Kidney (tissue), 14 donors: Measurements from ENCODE around the gene PRR29. TPM values are rescaled to one million over a fixed set of nuclear protein-coding genes. Genes with fewer than 3 reads are reported as not detected.

Experiments used
- DNase-seq, 5 donors: peaks; one replicate each; pipeline ENCODE4 v3.0.0-alpha.2; 2013 to 2020
- FAIRE-seq: peaks from 2 replicates; lab custom pipeline; 2012; peaks lifted over from hg19 to GRCh38; lab: Jason Lieb, UNC
- H3K27ac ChIP-seq, 2 donors: one replicate each; pipeline ENCODE4 v1.7.0; 2013; ENCODE audit warnings: low read depth in 2 of 2, low read length in 2 of 2, inconsistent platforms in 1 of 2
- H3K27me3 ChIP-seq: one replicate; pipeline ENCODE4 v1.7.1; 2013; ENCODE audit warnings: low read length, inconsistent platforms; ENCODE audit not compliant: control insufficient read depth, insufficient read depth
- H3K36me3 ChIP-seq, 3 donors: one replicate each; pipeline versions ENCODE4 v1.7.0 to v1.7.1; 2013; ENCODE audit warnings: low read length in 3 of 3, control low read depth in 1 of 3, inconsistent platforms in 1 of 3; ENCODE audit not compliant: insufficient read depth in 3 of 3, control insufficient read depth in 2 of 3
- H3K4me1 ChIP-seq, 3 donors: one replicate each; pipeline versions ENCODE4 v1.7.0 to v1.7.1; 2013; ENCODE audit warnings: low read length in 3 of 3, inconsistent platforms in 1 of 3, low read depth in 1 of 3; ENCODE audit not compliant: control insufficient read depth in 2 of 3, insufficient read depth in 2 of 3
- H3K4me3 ChIP-seq, 3 donors: one replicate each; pipeline versions ENCODE4 v1.7.0 to v1.8.1; 2013; ENCODE audit warnings: low read length in 3 of 3, control low read depth in 1 of 3, inconsistent platforms in 1 of 3
- H3K9ac ChIP-seq, 3 donors: one replicate each; pipeline versions ENCODE4 v1.7.0 to v1.7.1; 2013; ENCODE audit warnings: low read length in 3 of 3, control low read depth in 1 of 3, inconsistent platforms in 1 of 3
- H3K9me3 ChIP-seq, 3 donors: one replicate each; pipeline versions ENCODE4 v1.7.0 to v1.7.1; 2013; ENCODE audit warnings: low read length in 3 of 3, control low read depth in 1 of 3, inconsistent platforms in 1 of 3; ENCODE audit not compliant: control insufficient read depth in 2 of 3, insufficient read depth in 1 of 3
- intact Hi-C: fragments of 100-400 bp; cut with DNase I; formaldehyde crosslinking; loops from one replicate; pipeline ENCODE4 v1.11.1; 2022
- polyA plus RNA-seq: library from polyadenylated mRNA; stranded (reverse); fragments of 350-450 nt; fragmentation: Illumina TruSeq; extraction: RNeasy Lipid Tissue Mini Kit (QIAGEN cat#74804); gene quantifications from one replicate; pipeline ENCODE4 v1.2.3, GENCODE V29; 2014; ENCODE audit warnings: low read depth, low replicate concordance; ENCODE audit not compliant: insufficient read depth
- total RNA-seq: library from RNA; stranded (reverse); fragmentation: NEBNext Ultra II Directional; extraction: Animal tissue kit (Norgen Biotek cat#: 25700); gene quantifications from one replicate; pipeline ENCODE4 v1.2.1, GENCODE V29; 2021
- TF ChIP-seq, protein P1 (sequence below): IDR thresholded peaks from 3 replicates; pipeline ENCODE4 v1.5.1; 2012; ENCODE audit warnings: mild to moderate bottlenecking, moderate library complexity, borderline replicate concordance; ENCODE audit not compliant: insufficient read depth; ENCODE audit errors: extremely low read depth
- donor health status: control.
- donor health status: control.
- donor health status: control.
- donor health status: control.
- donor health status: control.
- donor health status: DM: yes; HTN: yes; CAD: no.
- donor health status: Normal renal cell carcinoma (clear cell type).

The PRR29 gene
- total and polyA plus RNA-seq, 2 donors from 2014 or later = 1.2 to 4.4 TPM

DNA sequence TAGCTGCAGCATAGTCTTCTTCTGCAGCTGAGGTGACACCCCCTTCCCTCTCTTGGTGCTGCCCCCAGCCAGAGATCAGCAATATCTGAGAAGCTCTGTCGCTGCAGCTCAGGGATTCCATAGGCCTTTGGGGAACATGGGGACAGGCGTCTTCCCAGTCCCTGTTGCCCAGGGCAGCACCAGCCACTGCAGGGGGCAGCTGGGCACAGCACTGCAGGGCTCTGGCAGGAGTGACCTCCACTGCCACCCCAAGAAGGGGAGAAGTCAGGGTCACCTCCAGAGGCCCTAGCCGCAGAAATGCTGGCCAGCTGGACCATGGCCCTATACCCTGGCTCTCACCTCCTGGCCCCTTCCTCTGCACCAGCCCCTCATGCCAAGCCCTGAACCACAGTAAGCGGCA, 42.4 kb upstream of the PRR29 start:
- Histone ChIP-seq H3K27ac (no peak overlapping the region), H3K36me3 (no peaks in the 10 kb centered on the region), H3K9me3 (no peaks in the 10 kb centered on the region), H3K27me3 (no peaks in the 10 kb centered on the region), H3K4me3 (no peak overlapping the region), H3K9ac (no peak overlapping the region), H3K4me1 (no peaks in the 10 kb centered on the region)
- intact Hi-C loops = no loop called here
- DNase-seq = no peak
- TF ChIP-seq, protein P1, sequence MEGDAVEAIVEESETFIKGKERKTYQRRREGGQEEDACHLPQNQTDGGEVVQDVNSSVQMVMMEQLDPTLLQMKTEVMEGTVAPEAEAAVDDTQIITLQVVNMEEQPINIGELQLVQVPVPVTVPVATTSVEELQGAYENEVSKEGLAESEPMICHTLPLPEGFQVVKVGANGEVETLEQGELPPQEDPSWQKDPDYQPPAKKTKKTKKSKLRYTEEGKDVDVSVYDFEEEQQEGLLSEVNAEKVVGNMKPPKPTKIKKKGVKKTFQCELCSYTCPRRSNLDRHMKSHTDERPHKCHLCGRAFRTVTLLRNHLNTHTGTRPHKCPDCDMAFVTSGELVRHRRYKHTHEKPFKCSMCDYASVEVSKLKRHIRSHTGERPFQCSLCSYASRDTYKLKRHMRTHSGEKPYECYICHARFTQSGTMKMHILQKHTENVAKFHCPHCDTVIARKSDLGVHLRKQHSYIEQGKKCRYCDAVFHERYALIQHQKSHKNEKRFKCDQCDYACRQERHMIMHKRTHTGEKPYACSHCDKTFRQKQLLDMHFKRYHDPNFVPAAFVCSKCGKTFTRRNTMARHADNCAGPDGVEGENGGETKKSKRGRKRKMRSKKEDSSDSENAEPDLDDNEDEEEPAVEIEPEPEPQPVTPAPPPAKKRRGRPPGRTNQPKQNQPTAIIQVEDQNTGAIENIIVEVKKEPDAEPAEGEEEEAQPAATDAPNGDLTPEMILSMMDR = no peak
- FAIRE-seq = no peak

DNA sequence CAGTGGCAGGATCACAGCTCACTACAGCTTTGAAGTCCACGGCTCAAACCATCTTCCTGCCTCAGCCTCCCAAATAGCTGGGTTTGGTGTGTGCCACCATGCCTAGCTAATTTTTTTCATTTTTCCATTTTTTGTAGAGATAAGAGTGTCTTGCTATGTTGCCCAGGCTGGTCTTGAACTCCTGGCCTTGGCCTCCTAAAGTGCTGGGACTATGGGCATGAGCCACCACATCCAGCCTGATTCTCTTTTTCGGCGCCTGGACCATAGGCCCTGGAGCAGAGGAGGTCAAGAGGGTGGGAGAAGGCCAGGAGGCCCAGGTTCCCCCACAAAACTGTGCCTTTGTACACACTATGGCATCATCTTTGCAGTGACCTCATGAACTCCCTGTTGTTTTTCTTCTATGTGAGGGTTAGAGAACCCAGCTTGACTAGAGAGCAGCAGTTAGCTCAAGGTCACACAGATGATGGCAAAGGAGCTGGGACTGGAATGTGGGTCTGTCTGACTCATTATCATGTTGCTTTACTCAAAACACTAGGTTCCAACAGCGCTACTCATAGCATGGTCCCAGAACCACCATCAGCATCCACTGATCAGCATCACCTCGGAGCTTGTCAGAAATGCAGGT, 41.7 kb upstream of the PRR29 start:
- Histone ChIP-seq H3K4me3 (no peak overlapping the region), H3K27me3 (no peaks in the 10 kb centered on the region), H3K36me3 (no peaks in the 10 kb centered on the region), H3K4me1 (peaks cover 0 to 3% (median 0%) of the 10 kb centered on the region in 3 donors), H3K9ac (no peak overlapping the region), H3K27ac (no peak overlapping the region), H3K9me3 (no peaks in the 10 kb centered on the region)
- FAIRE-seq = no peak
- intact Hi-C loops = no loop called here
- DNase-seq = no peak
- TF ChIP-seq, protein P1 = no peak

DNA sequence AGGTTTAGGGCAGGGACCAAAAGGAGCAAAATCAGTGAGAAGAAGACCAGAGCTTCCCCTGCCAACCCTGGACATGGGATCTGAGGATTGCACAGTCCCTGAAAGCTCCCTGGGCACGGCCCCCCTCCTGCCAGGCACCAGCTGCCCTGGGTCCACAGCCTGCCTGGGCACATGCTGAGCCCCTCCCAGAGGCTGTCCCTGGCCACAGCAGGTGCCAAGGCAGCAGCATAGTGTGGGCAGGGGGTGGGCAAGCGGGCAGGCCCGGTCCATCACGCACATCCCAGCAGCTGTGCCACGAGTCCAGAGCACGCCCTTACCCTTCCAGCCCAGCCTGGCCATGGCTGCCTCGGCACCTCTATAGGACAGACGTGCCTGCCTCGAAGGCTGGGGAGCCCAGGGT, 38.1 kb upstream of the PRR29 start:
- H3K4me3 ChIP-seq = no peak overlapping the region
- intact Hi-C loops = no loop called here
- no peaks in the 10 kb centered on the region for H3K9me3 ChIP-seq

More for the DNA sequence above, 38.1 kb upstream of the PRR29 start:
- Histone ChIP-seq H3K27ac (no peak overlapping the region), H3K9ac (no peak overlapping the region), H3K36me3 (no peaks in the 10 kb centered on the region), H3K27me3 (no peaks in the 10 kb centered on the region), H3K4me1 (peaks cover 0 to 6% (median 0%) of the 10 kb centered on the region in 3 donors)
- TF ChIP-seq, protein P1 = no peak
- FAIRE-seq (no peak), DNase-seq (no peak)
